HFF-Myc (cell line): ENCODE results near the gene ALK.

Experiments used
- DNase-seq: peaks from one replicate; pipeline ENCODE4 v3.0.0-alpha.2; 2011; ENCODE audit warnings: low read depth; ENCODE audit errors: extremely low read depth
- H3K4me3 ChIP-seq: replicated peaks from 2 replicates; pipeline ENCODE4 v1.5.1; 2011; ENCODE audit warnings: low read depth, mild to moderate bottlenecking, control low read depth, low read length
- CTCF ChIP-seq: IDR thresholded peaks from 2 replicates; pipeline ENCODE4 v1.5.1; 2012; ENCODE audit warnings: mild to moderate bottlenecking, low read depth, low read length, control low read depth; ENCODE audit errors: missing control alignments

The ALK gene

GRCh38 chr2:29159125-29159524 is 762.3 kb downstream of the ALK start:
- no peak for DNase-seq
- TF ChIP-seq CTCF, result no peak
- H3K4me3 ChIP-seq, result no peak overlapping the region

DNA sequence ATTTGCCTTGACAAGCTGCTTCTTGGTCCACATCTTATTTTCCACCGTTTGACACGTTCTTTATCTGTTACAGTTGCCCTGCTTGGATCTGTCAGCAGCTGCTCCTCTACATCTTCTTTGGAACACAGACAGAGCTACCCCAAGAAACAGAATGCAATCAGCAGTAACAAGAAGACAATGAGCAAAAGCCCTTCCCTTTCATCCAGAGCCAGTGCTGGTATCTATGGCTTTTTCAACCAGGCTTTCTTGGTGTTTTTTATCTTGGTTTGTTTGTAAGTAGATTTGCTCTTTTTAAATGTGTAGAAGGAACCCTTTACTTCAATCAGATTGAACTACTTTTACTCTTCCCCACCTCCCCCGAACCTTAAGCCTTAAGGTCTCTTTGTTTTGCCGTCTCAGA is 764.3 kb downstream of the ALK start:
- no peak overlapping the region for H3K4me3 ChIP-seq
- TF ChIP-seq CTCF, result no peak
- no peak for DNase-seq

DNA sequence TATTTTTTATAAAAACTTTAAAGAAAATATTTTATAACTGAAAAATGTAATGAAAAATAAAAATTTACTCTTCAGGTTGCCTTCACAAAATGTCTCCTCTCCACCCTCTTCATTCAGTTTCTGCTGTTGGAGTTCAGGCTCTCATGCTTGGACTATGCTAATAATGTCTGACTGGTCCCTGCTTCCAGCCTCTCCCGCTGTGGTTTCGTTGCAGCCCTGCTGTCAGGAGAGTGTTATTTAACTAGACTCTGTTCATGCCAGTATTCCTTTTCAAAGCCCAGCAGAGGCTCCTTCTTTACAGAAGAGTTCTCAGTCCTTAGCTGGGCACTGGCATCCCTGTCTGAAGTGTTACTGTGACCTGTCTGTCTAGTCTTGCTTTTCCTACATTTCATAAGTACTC is 765.8 kb downstream of the ALK start:
- DNase-seq, result no peak
- TF ChIP-seq CTCF, result no peak
- no peak overlapping the region for H3K4me3 ChIP-seq

DNA sequence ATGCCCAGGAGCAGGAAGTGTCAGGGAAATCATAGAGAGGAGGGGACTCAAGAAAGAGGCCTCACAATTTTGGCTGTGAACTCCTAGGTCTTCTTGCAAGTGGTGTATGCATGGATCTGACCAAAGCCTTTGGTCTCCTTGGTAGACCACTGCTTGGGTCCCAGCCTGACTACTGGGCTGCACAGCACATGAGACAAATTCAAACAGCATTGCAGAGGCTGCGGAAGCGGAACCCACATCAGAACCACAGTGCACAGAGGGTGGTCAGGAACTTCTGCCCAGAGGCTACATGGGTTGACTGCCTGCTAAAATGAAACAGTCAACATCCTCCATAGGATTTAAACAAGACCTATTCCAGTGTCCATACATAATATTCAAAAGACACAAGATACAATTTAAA is 766.8 kb downstream of the ALK start:
- DNase-seq, result no peak
- no peak overlapping the region for H3K4me3 ChIP-seq
- no peak for TF ChIP-seq CTCF

DNA sequence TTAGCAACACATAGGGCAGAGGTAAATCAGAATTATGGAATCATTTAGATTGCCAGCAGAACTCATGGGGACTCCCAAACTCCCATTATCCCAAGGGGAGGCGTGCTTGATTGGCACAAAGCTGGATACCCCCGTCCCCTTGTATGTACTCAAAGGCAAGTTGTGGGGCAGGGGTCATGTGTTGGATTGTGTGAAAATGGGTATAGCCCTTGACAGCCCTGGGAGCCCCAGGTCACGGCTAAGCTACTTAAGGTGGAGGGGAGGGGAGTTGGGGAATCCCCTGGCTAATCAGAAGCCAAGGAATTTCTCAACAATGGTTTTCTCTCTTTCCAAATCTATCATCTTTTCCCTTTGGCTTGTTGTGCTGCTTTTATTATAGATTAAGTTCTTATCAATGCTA is 773.4 kb downstream of the ALK start:
- TF ChIP-seq CTCF, result no peak
- no peak overlapping the region for H3K4me3 ChIP-seq
- no peak for DNase-seq

GRCh38 chr2:29146197-29146596 is 775.2 kb downstream of the ALK start:
- TF ChIP-seq CTCF, result no peak
- no peak for DNase-seq
- no peak overlapping the region for H3K4me3 ChIP-seq

DNA sequence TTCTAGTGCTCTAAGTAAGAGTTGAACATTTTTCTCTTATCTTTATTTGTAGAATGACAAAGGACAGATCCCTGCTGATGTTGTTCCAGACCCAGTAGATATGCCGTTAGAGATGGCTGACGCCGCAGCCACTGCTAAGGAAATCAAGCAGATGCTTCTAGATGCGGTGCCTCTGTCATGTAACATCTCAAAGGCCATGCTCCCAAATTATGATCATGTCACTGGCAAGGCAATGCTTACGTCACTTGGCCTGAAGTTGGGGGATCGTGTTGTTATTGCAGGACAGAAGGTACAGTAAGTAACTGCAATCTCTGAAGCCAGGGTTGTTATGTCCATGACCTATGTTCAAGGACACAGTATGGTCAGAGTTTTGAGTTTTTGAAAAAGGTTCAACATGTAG is 777.7 kb downstream of the ALK start:
- no peak for DNase-seq
- H3K4me3 ChIP-seq, result no peak overlapping the region

More for the DNA sequence above, 777.7 kb downstream of the ALK start:
- no peak for TF ChIP-seq CTCF
